ENCODE measurements around the gene PPP6R2. TPM values are rescaled to one million over a fixed set of nuclear protein-coding genes. Genes with fewer than 3 reads are reported as not detected.
A peak's percentile ranks its signal among the peaks of the same experiment; 100 is the strongest.

Gene PPP6R2
- polyA plus RNA-seq, 1 donor: 46.9 TPM

DNA sequence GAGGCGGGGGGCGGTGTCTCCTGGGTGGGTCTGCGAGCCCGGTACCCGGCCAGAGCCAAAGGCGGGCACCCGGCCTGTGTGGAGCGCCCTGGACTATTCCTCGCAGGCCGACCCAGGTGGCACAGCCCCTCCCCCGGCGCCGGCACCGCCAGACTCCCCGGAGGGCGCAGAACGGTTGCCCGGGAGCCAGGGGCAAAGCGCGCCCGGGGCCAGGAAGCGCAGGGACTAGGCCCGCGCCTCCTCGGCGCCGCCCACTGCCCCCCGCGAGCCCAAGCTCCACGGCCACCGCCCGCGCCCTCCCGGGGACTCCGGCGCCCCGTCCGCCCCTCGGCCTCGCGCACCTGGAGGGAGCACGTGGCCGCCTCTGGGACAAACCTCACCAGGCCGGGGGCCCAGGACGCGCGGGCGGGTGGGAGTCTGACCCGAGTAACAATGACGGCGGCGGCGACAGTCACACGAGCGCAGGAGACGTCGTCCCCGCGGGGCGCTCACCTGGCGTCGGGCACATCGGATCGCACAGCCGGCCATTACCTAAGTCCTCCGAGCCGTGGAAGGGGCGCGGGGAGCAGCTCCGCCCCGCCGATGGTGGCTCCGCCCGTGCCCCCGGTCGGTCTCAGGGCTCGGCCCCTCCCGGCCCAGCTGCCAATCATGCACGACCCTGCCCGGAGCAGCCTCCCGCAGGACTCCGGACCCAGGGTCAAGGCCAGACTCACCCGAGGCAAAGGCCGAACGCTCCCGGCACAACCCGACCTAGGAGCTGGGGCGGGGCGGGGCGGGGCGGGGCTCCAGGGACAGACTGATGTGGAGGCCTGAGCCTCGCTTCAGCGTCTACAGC lies 43.1 kb upstream of the PPP6R2 start:
- H3K4me3 ChIP-seq (ENCODE audit: low read length): peak overlapping the region; percentile 33
- DNase-seq: peak; percentile 75 to 87
- H3K4me1 ChIP-seq (ENCODE audit: control insufficient read depth, insufficient read depth, low read length): peaks cover 69% of the 10 kb centered on the region
- WGBS (ENCODE audit: insufficient coverage, low lambda C conversion rate): no CpG with 5 or more reads among the region's 93 CpGs
- H3K27ac ChIP-seq (ENCODE audit: low read length): peak overlapping the region; percentile 65
- H3K36me3 ChIP-seq (ENCODE audit: control insufficient read depth, insufficient read depth, low read length): peaks cover 17% of the 10 kb centered on the region
- no peaks in the 10 kb centered on the region for H3K27me3 ChIP-seq (ENCODE audit: control insufficient read depth, insufficient read depth, low read length)
- no peaks in the 10 kb centered on the region for H3K9me3 ChIP-seq (ENCODE audit: control insufficient read depth, low read depth, low read length)

DNA sequence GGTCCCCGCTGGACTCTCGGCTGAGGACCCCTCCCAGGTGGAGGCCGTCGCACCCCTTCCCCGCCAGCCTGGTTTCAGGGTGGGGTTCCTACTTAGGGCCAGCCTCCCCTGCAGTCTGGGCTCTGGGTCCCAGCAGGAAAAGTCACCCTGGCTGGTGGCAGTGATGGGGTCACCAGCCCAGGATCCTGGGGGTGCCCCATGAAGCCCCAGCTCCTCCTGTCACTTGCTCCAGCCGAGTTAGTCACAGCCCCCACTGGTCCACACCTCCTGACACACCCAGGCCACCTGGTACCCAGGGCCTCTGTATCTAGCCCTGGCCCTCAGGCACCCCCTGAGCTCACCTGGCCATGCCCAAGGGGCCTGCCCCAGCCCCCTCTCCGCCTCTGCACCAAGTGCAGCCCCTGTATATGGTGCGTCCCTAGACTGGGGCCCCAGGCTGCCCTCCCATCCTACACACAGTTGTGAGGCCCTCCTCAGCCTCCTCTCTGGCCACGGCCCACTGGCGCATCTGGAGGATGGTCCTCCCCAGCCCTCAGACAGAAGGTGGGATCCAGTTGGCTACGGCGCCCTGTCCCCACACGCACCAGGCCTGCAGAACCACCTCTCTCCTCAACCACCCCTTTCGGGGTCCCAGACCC lies 42.4 kb upstream of the PPP6R2 start:
- Histone ChIP-seq H3K4me1 (ENCODE audit: control insufficient read depth, insufficient read depth, low read length) (peaks cover 77% of the 10 kb centered on the region), H3K27me3 (ENCODE audit: control insufficient read depth, insufficient read depth, low read length) (no peaks in the 10 kb centered on the region), H3K9me3 (ENCODE audit: control insufficient read depth, low read depth, low read length) (no peaks in the 10 kb centered on the region), H3K27ac (ENCODE audit: low read length) (peak overlapping the region; percentile 65), H3K4me3 (ENCODE audit: low read length) (no peak overlapping the region), H3K36me3 (ENCODE audit: control insufficient read depth, insufficient read depth, low read length) (peaks cover 19% of the 10 kb centered on the region)
- no peak for DNase-seq
- no CpG with 5 or more reads among the region's 14 CpGs for WGBS (ENCODE audit: insufficient coverage, low lambda C conversion rate)

DNA sequence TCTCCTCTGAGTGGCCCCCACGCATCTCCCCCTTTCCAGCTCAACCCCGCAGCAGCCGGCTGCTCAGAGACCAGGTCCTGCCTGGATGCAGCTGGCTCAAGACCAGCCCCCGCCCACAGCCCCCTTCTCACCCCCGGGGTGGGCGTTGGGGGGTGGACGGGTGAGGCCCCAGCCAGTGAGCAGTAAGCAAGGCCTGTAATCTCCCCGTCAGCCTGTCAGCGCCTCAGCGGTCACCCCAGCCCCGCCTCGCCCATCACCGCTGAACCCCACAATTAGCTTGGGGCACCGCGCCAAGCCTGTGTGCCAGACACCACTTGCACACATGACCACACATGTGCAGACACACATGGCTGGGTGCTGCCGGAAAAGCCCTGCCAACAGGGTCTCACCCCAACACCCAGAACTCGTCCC lies 41.5 kb upstream of the PPP6R2 start:
- Histone ChIP-seq H3K4me1 (ENCODE audit: control insufficient read depth, insufficient read depth, low read length) (peaks cover 80% of the 10 kb centered on the region), H3K27me3 (ENCODE audit: control insufficient read depth, insufficient read depth, low read length) (no peaks in the 10 kb centered on the region), H3K27ac (ENCODE audit: low read length) (peak overlapping the region; percentile 65), H3K36me3 (ENCODE audit: control insufficient read depth, insufficient read depth, low read length) (peaks cover 19% of the 10 kb centered on the region), H3K9me3 (ENCODE audit: control insufficient read depth, low read depth, low read length) (no peaks in the 10 kb centered on the region), H3K4me3 (ENCODE audit: low read length) (no peak overlapping the region)
- no CpG with 5 or more reads among the region's 17 CpGs for WGBS (ENCODE audit: insufficient coverage, low lambda C conversion rate)
- DNase-seq: peak in 1 of 2 donors; percentile 61

- peak in 1 of 2 donors; percentile 61 for DNase-seq
- H3K4me3 ChIP-seq (ENCODE audit: low read length): no peak overlapping the region
- peak overlapping the region; percentile 65 for H3K27ac ChIP-seq (ENCODE audit: low read length)
- no peaks in the 10 kb centered on the region for H3K9me3 ChIP-seq (ENCODE audit: control insufficient read depth, low read depth, low read length)
- H3K27me3 ChIP-seq (ENCODE audit: control insufficient read depth, insufficient read depth, low read length): no peaks in the 10 kb centered on the region
- peaks cover 19% of the 10 kb centered on the region for H3K36me3 ChIP-seq (ENCODE audit: control insufficient read depth, insufficient read depth, low read length)
- peaks cover 75% of the 10 kb centered on the region for H3K4me1 ChIP-seq (ENCODE audit: control insufficient read depth, insufficient read depth, low read length)
- WGBS (ENCODE audit: insufficient coverage, low lambda C conversion rate): 60% methylated on average over 1 of the region's 9 CpGs
Measured at GRCh38 chr22:50302041-50302541, 41.0 kb upstream of the PPP6R2 start.

DNA sequence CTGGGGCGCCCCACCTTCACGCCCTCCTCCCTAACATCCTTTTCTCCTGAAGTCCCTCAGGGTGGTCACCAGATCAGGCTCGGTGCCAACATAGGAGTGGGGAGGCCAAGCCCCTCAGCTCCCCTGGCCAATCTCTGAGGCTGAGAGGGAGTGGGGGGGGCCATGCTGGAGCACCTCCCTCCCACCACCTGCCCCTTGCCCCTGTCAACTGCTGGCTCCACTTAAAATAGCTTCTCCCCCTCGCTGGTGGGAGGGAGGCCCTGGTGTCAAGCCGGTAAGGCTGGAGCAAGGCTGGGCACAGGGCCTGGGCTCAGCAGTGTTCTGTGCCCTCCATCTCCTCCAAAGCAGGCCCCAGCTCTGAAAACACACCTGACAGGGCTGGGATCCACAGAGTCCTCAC lies 40.6 kb upstream of the PPP6R2 start:
- no peaks in the 10 kb centered on the region for H3K27me3 ChIP-seq (ENCODE audit: control insufficient read depth, insufficient read depth, low read length)
- peak overlapping the region; percentile 62 for H3K27ac ChIP-seq (ENCODE audit: low read length)
- H3K4me1 ChIP-seq (ENCODE audit: control insufficient read depth, insufficient read depth, low read length): peaks cover 74% of the 10 kb centered on the region
- peaks cover 19% of the 10 kb centered on the region for H3K36me3 ChIP-seq (ENCODE audit: control insufficient read depth, insufficient read depth, low read length)
- DNase-seq: no peak
- H3K9me3 ChIP-seq (ENCODE audit: control insufficient read depth, low read depth, low read length): no peaks in the 10 kb centered on the region
- no CpG with 5 or more reads among the region's 5 CpGs for WGBS (ENCODE audit: insufficient coverage, low lambda C conversion rate)
- no peak overlapping the region for H3K4me3 ChIP-seq (ENCODE audit: low read length)

GRCh38 chr22:50303515-50303847 lies 39.6 kb upstream of the PPP6R2 start:
- peaks cover 19% of the 10 kb centered on the region for H3K36me3 ChIP-seq (ENCODE audit: control insufficient read depth, insufficient read depth, low read length)
- no peaks in the 10 kb centered on the region for H3K27me3 ChIP-seq (ENCODE audit: control insufficient read depth, insufficient read depth, low read length)
- WGBS (ENCODE audit: insufficient coverage, low lambda C conversion rate): no CpG with 5 or more reads among the region's 7 CpGs
- H3K27ac ChIP-seq (ENCODE audit: low read length): peak overlapping the region; percentile 62
- no peak for DNase-seq
- H3K4me1 ChIP-seq (ENCODE audit: control insufficient read depth, insufficient read depth, low read length): peaks cover 73% of the 10 kb centered on the region
- H3K4me3 ChIP-seq (ENCODE audit: low read length): no peak overlapping the region
- H3K9me3 ChIP-seq (ENCODE audit: control insufficient read depth, low read depth, low read length): no peaks in the 10 kb centered on the region

GRCh38 chr22:50303848-50304527 lies 39.1 kb upstream of the PPP6R2 start:
- no peak for DNase-seq
- peaks cover 69% of the 10 kb centered on the region for H3K4me1 ChIP-seq (ENCODE audit: control insufficient read depth, insufficient read depth, low read length)
- H3K36me3 ChIP-seq (ENCODE audit: control insufficient read depth, insufficient read depth, low read length): peaks cover 19% of the 10 kb centered on the region
- H3K27ac ChIP-seq (ENCODE audit: low read length): peak overlapping the region; percentile 62
- no peak overlapping the region for H3K4me3 ChIP-seq (ENCODE audit: low read length)
- WGBS (ENCODE audit: insufficient coverage, low lambda C conversion rate): no CpG with 5 or more reads among the region's 11 CpGs
- H3K9me3 ChIP-seq (ENCODE audit: control insufficient read depth, low read depth, low read length): no peaks in the 10 kb centered on the region
- no peaks in the 10 kb centered on the region for H3K27me3 ChIP-seq (ENCODE audit: control insufficient read depth, insufficient read depth, low read length)

- H3K36me3 ChIP-seq (ENCODE audit: control insufficient read depth, insufficient read depth, low read length): peaks cover 19% of the 10 kb centered on the region
- DNase-seq: no peak
- H3K27ac ChIP-seq (ENCODE audit: low read length): peak overlapping the region; percentile 83
- H3K4me1 ChIP-seq (ENCODE audit: control insufficient read depth, insufficient read depth, low read length): peaks cover 73% of the 10 kb centered on the region
- H3K9me3 ChIP-seq (ENCODE audit: control insufficient read depth, low read depth, low read length): no peaks in the 10 kb centered on the region
- H3K27me3 ChIP-seq (ENCODE audit: control insufficient read depth, insufficient read depth, low read length): no peaks in the 10 kb centered on the region
- WGBS (ENCODE audit: insufficient coverage, low lambda C conversion rate): no CpG with 5 or more reads among the region's 22 CpGs
- peak overlapping the region; percentile 96 for H3K4me3 ChIP-seq (ENCODE audit: low read length)
Measured at GRCh38 chr22:50304528-50305392, 38.4 kb upstream of the PPP6R2 start.

DNA sequence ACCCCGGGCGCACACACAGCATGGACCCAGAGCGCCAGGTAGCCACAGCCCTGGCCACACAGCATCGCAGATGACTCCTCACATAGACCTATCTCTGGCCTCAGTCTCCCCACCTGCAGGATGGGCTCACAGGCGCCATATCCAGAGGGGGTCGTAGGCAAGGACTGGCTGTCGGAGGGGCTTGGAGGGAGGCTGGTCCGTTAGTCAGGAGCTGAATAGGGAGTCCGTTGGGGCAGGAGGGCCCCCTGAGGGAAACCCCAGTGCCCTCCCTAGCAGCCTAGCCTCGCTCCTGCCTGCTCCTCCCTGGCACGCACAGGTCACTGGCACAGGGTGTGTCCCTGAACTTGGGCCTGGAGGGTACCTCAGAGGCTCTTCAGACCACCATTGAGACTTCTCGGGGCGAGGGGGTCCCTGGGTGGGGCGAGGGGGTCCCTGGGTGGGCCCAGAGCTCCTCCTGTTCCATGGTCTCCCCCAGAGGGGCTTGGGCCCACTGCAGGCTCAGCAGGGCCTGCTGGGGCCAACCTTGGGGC lies 37.7 kb upstream of the PPP6R2 start:
- Histone ChIP-seq H3K4me3 (ENCODE audit: low read length) (peak overlapping the region; percentile 96), H3K27ac (ENCODE audit: low read length) (peak overlapping the region; percentile 83), H3K27me3 (ENCODE audit: control insufficient read depth, insufficient read depth, low read length) (no peaks in the 10 kb centered on the region), H3K4me1 (ENCODE audit: control insufficient read depth, insufficient read depth, low read length) (peaks cover 68% of the 10 kb centered on the region), H3K36me3 (ENCODE audit: control insufficient read depth, insufficient read depth, low read length) (peaks cover 19% of the 10 kb centered on the region), H3K9me3 (ENCODE audit: control insufficient read depth, low read depth, low read length) (no peaks in the 10 kb centered on the region)
- WGBS (ENCODE audit: insufficient coverage, low lambda C conversion rate): no CpG with 5 or more reads among the region's 14 CpGs
- no peak for DNase-seq
